Measurements from ENCODE around the gene PDE6A. TPM values are rescaled to one million over a fixed set of nuclear protein-coding genes. Genes with fewer than 3 reads are reported as not detected.

The PDE6A gene
- under 1 TPM; 0.11 to 0.24 (median 0.15) TPM for polyA plus RNA-seq (ENCODE audit: insufficient read length in 4 of 4)

- DNase-seq (ENCODE audit: low read depth in 4 of 4, low spot score in 2 of 4) = no peak
These were observed at the start of gene PDE6A for GRCh38 chr5:149944666-149945065. PDE6A (minus strand) TSS chr5:149944793; CDS start chr5:149944673, 120 bp downstream.

- DNase-seq (ENCODE audit: low read depth in 4 of 4, low spot score in 2 of 4) = no peak
These were observed 48.9 kb upstream of the PDE6A start for GRCh38 chr5:149993471-149993870.

GRCh38 chr5:149990518-149991376 is 46.2 kb upstream of the PDE6A start:
- peak in 3 of 4 donors; percentile 46 to 73 (median 49) for DNase-seq (ENCODE audit: low read depth in 4 of 4, low spot score in 2 of 4)

GRCh38 chr5:149988126-149988525 is 43.5 kb upstream of the PDE6A start:
- DNase-seq (ENCODE audit: low read depth in 4 of 4, low spot score in 2 of 4) = no peak

GRCh38 chr5:149982505-149982904 is 37.9 kb upstream of the PDE6A start:
- no peak for DNase-seq (ENCODE audit: low read depth in 4 of 4, low spot score in 2 of 4)

- no peak for DNase-seq (ENCODE audit: low read depth in 4 of 4, low spot score in 2 of 4)
These were observed 36.6 kb upstream of the PDE6A start for GRCh38 chr5:149981206-149981605.

GRCh38 chr5:149979896-149980295 is 35.3 kb upstream of the PDE6A start:
- no peak for DNase-seq (ENCODE audit: low read depth in 4 of 4, low spot score in 2 of 4)

GRCh38 chr5:149975409-149975808 is 30.8 kb upstream of the PDE6A start:
- DNase-seq (ENCODE audit: low read depth in 4 of 4, low spot score in 2 of 4) = no peak

GRCh38 chr5:149969181-149969930 is 24.8 kb upstream of the PDE6A start:
- no peak for DNase-seq (ENCODE audit: low read depth in 4 of 4, low spot score in 2 of 4)

GRCh38 chr5:149966946-149967345 is 22.4 kb upstream of the PDE6A start:
- no peak for DNase-seq (ENCODE audit: low read depth in 4 of 4, low spot score in 2 of 4)

GRCh38 chr5:149963729-149964128 is 19.1 kb upstream of the PDE6A start:
- no peak for DNase-seq (ENCODE audit: low read depth in 4 of 4, low spot score in 2 of 4)

- no peak for DNase-seq (ENCODE audit: low read depth in 4 of 4, low spot score in 2 of 4)
These were observed 18.2 kb upstream of the PDE6A start for GRCh38 chr5:149962601-149963300.

- DNase-seq (ENCODE audit: low read depth in 4 of 4, low spot score in 2 of 4) = no peak
These were observed 17.4 kb upstream of the PDE6A start for GRCh38 chr5:149961957-149962409.

GRCh38 chr5:149961186-149961685 is 16.6 kb upstream of the PDE6A start:
- no peak for DNase-seq (ENCODE audit: low read depth in 4 of 4, low spot score in 2 of 4)

GRCh38 chr5:149960272-149961185 is 15.9 kb upstream of the PDE6A start, which contains the start of gene SLC26A2:
SLC26A2 (plus strand) TSS chr5:149960758; CDS start chr5:149977653, 16,895 bp downstream.
- DNase-seq (ENCODE audit: low read depth in 4 of 4, low spot score in 2 of 4) = peak; percentile 84 to 93 (median 90)

- no peak for DNase-seq (ENCODE audit: low read depth in 4 of 4, low spot score in 2 of 4)
These were observed 15.0 kb upstream of the PDE6A start for GRCh38 chr5:149959406-149960236.

- no peak for DNase-seq (ENCODE audit: low read depth in 4 of 4, low spot score in 2 of 4)
These were observed 13.3 kb upstream of the PDE6A start for GRCh38 chr5:149957855-149958254.

- no peak for DNase-seq (ENCODE audit: low read depth in 4 of 4, low spot score in 2 of 4)
These were observed 12.1 kb upstream of the PDE6A start for GRCh38 chr5:149956685-149957084.

GRCh38 chr5:149954798-149955197 is 10.2 kb upstream of the PDE6A start:
- no peak for DNase-seq (ENCODE audit: low read depth in 4 of 4, low spot score in 2 of 4)
